ENCODE data around the gene TMEM259.

Gene TMEM259

GRCh38 chr19:960601-960938 lies 60.4 kb downstream of the TMEM259 start:
- no peak for DNase-seq (ENCODE audit: low spot score)

- DNase-seq (ENCODE audit: low spot score), result no peak
Measured at GRCh38 chr19:960020-960419, 60.9 kb downstream of the TMEM259 start.

Measured in NAMALWA (cell line).